Gastroesophageal sphincter (tissue), 4 donors: ENCODE results near the gene EGF. TPM values are rescaled to one million over a fixed set of nuclear protein-coding genes. Genes with fewer than 3 reads are reported as not detected.
"Not testable (repeated sequence)": the region's sequence is repeated elsewhere in the genome, so short reads cannot be mapped to it uniquely, and the experiment has no call there.

ENCODE experiments used
- ATAC-seq: fragments of 150-250 bp; one replicate; pipeline ENCODE4 v1.9.1; 2016; ENCODE audit warnings: mild to moderate bottlenecking, moderate library complexity
- H3K27ac ChIP-seq, 4 donors: fragments of 200-600 bp; sonication (generic) in 3 of 4; 1 replicate in 3 of 4; 2 replicates in 1 of 4; pipeline ENCODE4 v1.5.1; 2016 to 2019
- H3K27me3 ChIP-seq: fragments of 200-600 bp; sonication (generic); one replicate; pipeline ENCODE4 v1.5.1; 2019
- H3K36me3 ChIP-seq, 2 donors: fragments of 200-600 bp; sonication (generic); one replicate each; pipeline ENCODE4 v1.5.1; 2019; ENCODE audit warnings: control low read depth in 1 of 2
- H3K4me1 ChIP-seq, 3 donors: fragments of 200-600 bp; sonication (generic); 1 replicate in 2 of 3; 2 replicates in 1 of 3; pipeline ENCODE4 v1.5.1; 2016 to 2019; ENCODE audit warnings: control low read depth in 2 of 3
- H3K4me3 ChIP-seq, 2 donors: fragments of 200-600 bp; sonication (generic); one replicate each; pipeline ENCODE4 v1.5.1; 2019; ENCODE audit warnings: mild to moderate bottlenecking in 1 of 2, moderate library complexity in 1 of 2
- H3K9me3 ChIP-seq, 3 donors: fragments of 200-600 bp; sonication (generic); one replicate each; pipeline ENCODE4 v1.5.1; 2017 to 2019; ENCODE audit warnings: control low read depth in 2 of 3
- CTCF ChIP-seq, 4 experiments: fragments of 200-600 bp in 2 of 4; fragments of 450-650 bp in 2 of 4; sonication (generic) in 1 of 4; IDR thresholded peaks; one replicate each; pipeline ENCODE4 v1.5.1; 2017 to 2019; ENCODE audit warnings: antibody characterized with exemption in 4 of 4, mild to moderate bottlenecking in 2 of 4, moderate library complexity in 2 of 4
- EP300 ChIP-seq: sonication (generic); formaldehyde crosslinking; IDR thresholded peaks from one replicate; pipeline ENCODE4 v1.6.1; 2017; ENCODE audit warnings: antibody characterized with exemption, mild to moderate bottlenecking
- POLR2A ChIP-seq, 2 donors: fragments of 450-650 bp; IDR thresholded peaks; one replicate each; pipeline ENCODE4 v1.6.1; 2017; ENCODE audit warnings: antibody characterized with exemption in 2 of 2, mild to moderate bottlenecking in 2 of 2, moderate library complexity in 1 of 2
- POLR2AphosphoS5 ChIP-seq: sonication (generic); formaldehyde crosslinking; IDR thresholded peaks from one replicate; pipeline ENCODE4 v1.6.1; 2017; ENCODE audit warnings: antibody characterized with exemption
- WGBS, 2 donors: methylation state at CpG; one replicate each; pipeline ENCODE4 v1.1.5; 2018; ENCODE audit warnings: low coverage in 1 of 2; 5-methylcytosine and 5-hydroxymethylcytosine counted together
- total RNA-seq, 4 donors: library from RNA; depleted of rRNA; stranded (reverse); fragments of >200 nt; gene quantifications; one replicate each; pipeline ENCODE4 v1.1.0, GENCODE V29; 2016

The EGF gene
- total RNA-seq, 4 donors from 2014 or later, result 0.23 to 1.3 (median 0.93) TPM; not detected in 1

GRCh38 chr4:109873791-109874514 is 38.7 kb upstream of the EGF start:
- Histone ChIP-seq H3K4me3 (no peak overlapping the region), H3K9me3 (no peaks in the 10 kb centered on the region), H3K27ac (no peak overlapping the region), H3K27me3 (no peaks in the 10 kb centered on the region), H3K4me1 (no peaks in the 10 kb centered on the region), H3K36me3 (peaks cover 0 to 16% of the 10 kb centered on the region in 2 donors)
- 46 to 57% methylated on average over 8 to 10 of the region's 11 CpGs for WGBS, 2 donors
- no peak for ATAC-seq
- TF ChIP-seq CTCF (IDR thresholded peaks at IDR 0.05) (no peak), POLR2A (IDR thresholded peaks at IDR 0.05) (no peak), EP300 (no peak), POLR2AphosphoS5 (no peak)

GRCh38 chr4:109875106-109875505 is 37.6 kb upstream of the EGF start:
- ATAC-seq, result no peak
- TF ChIP-seq POLR2A (IDR thresholded peaks at IDR 0.05) (no peak), EP300 (no peak), POLR2AphosphoS5 (no peak), CTCF (IDR thresholded peaks at IDR 0.05) (no peak)
- Histone ChIP-seq H3K27me3 (no peaks in the 10 kb centered on the region), H3K27ac (no peak overlapping the region), H3K4me1 (no peaks in the 10 kb centered on the region), H3K4me3 (no peak overlapping the region), H3K9me3 (no peaks in the 10 kb centered on the region), H3K36me3 (peaks cover 0 to 6% of the 10 kb centered on the region in 2 donors)
- 83 to 89% methylated on average over 1 of the region's 1 CpG for WGBS, 2 donors

- 83% methylated on average over 1 of the region's 2 CpGs; no CpG with 5 or more reads in 1 of the 2 donors for WGBS, 2 donors
- not testable (repeated sequence) for ATAC-seq, H3K4me1 ChIP-seq, H3K27me3 ChIP-seq, H3K27ac ChIP-seq, H3K4me3 ChIP-seq, H3K36me3 ChIP-seq, H3K9me3 ChIP-seq
Observed at GRCh38 chr4:109875553-109875952, 37.1 kb upstream of the EGF start.

- no peaks in the 10 kb centered on the region for H3K27me3 ChIP-seq
- TF ChIP-seq CTCF (IDR thresholded peaks at IDR 0.05), result no peak
- TF ChIP-seq POLR2A (IDR thresholded peaks at IDR 0.05), result no peak
- no peak for TF ChIP-seq EP300
- TF ChIP-seq POLR2AphosphoS5, result no peak
- no peaks in the 10 kb centered on the region for H3K4me1 ChIP-seq
- no peaks in the 10 kb centered on the region for H3K36me3 ChIP-seq
- H3K27ac ChIP-seq, result no peak overlapping the region
- H3K4me3 ChIP-seq, result no peak overlapping the region
- no peaks in the 10 kb centered on the region for H3K9me3 ChIP-seq
- no peak for ATAC-seq
- WGBS, 2 donors, result 50 to 84% methylated on average over 2 of the region's 2 CpGs
Observed at GRCh38 chr4:109876634-109877265, 35.9 kb upstream of the EGF start.

- Histone ChIP-seq H3K27me3 (no peaks in the 10 kb centered on the region), H3K36me3 (no peaks in the 10 kb centered on the region), H3K9me3 (no peaks in the 10 kb centered on the region), H3K4me1 (no peaks in the 10 kb centered on the region), H3K4me3 (no peak overlapping the region), H3K27ac (no peak overlapping the region)
- TF ChIP-seq POLR2AphosphoS5, result no peak
- no peak for ATAC-seq
- 63 to 69% methylated on average over 3 of the region's 3 CpGs for WGBS, 2 donors
Observed at GRCh38 chr4:109877400-109877799, 35.3 kb upstream of the EGF start.

- WGBS, 2 donors, result 88% methylated on average over 2 of the region's 2 CpGs; no CpG with 5 or more reads in 1 of the 2 donors
- no peak for ATAC-seq
- H3K9me3 ChIP-seq, result no peaks in the 10 kb centered on the region
- H3K27me3 ChIP-seq, result no peaks in the 10 kb centered on the region
- no peak for TF ChIP-seq POLR2AphosphoS5
- no peak for TF ChIP-seq EP300
- no peak for TF ChIP-seq POLR2A (IDR thresholded peaks at IDR 0.05)
- TF ChIP-seq CTCF (IDR thresholded peaks at IDR 0.05), result no peak
- H3K27ac ChIP-seq, result no peak overlapping the region
- no peak overlapping the region for H3K4me3 ChIP-seq
- H3K4me1 ChIP-seq, result no peaks in the 10 kb centered on the region
- H3K36me3 ChIP-seq, result no peaks in the 10 kb centered on the region
Observed at GRCh38 chr4:109878355-109878754, 34.3 kb upstream of the EGF start.
